GM19397 (cell line): ENCODE measurements around the gene TMEM200A.
"Not testable (repeated sequence)": the region's sequence is repeated elsewhere in the genome, so short reads cannot be mapped to it uniquely, and the experiment has no call there.

ENCODE experiments used
- ATAC-seq: cut with Tn5 transposase; IDR thresholded peaks from one replicate; pipeline ENCODE4 v1.9.1; 2021; ENCODE audit warnings: mild to moderate bottlenecking, moderate library complexity; ENCODE audit not compliant: unreplicated experiment

TMEM200A gene

DNA sequence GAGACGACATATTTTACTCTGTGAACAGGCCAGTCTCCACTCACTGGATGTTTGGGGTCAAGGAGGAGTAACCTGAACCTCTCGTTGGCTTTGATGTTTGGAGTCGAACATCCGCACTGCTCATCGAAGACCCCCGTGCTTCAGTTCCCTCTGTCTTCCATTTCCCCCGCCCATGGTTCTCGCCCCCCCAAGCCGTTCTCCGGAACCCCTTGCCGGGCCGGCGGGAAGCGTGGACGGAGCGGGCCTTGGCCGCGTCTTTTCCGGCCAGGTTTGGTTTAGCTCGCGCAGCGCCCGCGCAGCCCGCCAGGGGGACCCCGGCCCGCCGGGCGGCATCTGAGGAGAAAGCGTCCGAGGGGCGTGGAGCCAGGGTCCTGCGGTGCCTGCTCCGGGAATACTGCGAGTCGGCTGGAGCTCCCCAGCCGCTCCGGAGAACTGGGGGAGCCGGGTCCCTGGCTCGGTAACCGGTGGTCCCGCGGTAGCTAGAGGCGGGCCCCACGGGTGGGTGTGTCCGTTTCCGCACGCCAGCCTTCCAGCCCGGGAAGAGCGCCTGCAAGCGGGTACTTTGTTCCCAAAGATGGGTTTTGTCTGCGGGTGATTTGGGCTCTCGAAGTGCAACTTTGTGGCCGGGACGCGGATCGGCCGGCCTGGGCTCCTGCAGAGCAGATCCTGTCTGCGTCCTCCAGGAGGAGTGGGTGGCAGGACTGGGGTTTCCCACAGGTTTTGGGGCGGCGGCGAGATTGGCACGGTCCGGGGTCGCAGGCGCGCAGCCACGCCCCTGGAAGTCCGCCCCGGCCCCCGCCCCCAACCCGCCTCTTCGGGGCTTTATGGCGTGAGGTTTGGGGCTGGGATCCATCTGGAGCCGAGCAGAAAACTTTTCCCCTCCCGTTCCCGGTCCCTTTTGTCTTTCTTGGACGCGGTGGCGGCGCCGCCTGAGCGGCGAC is at the start of gene TMEM200A:
TSS of gene TMEM200A (plus strand) at position 852 of the 941 bp plus-strand sequence. CDS start 74,406 bp downstream, outside the sequence.
- ATAC-seq = peak; percentile 65

DNA sequence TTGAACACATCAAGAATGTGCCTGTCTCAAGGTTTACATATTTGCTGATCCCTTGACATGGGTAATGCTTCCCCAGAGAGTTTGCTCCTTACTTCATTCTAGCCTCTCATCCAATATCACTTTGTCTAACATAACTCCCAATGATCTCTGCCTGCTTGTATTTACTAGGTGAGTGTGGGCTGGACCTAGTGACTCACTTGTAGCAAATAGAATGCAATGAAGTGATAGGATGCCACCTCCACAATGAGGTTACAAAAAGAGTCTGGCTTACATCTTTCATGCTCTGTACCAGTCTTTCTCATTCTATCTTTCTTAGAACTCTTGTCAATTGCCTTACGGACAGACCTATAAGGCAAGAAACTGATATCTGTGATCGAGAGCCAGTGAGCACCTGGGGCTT is 44.9 kb upstream of the TMEM200A start:
- no peak for ATAC-seq

DNA sequence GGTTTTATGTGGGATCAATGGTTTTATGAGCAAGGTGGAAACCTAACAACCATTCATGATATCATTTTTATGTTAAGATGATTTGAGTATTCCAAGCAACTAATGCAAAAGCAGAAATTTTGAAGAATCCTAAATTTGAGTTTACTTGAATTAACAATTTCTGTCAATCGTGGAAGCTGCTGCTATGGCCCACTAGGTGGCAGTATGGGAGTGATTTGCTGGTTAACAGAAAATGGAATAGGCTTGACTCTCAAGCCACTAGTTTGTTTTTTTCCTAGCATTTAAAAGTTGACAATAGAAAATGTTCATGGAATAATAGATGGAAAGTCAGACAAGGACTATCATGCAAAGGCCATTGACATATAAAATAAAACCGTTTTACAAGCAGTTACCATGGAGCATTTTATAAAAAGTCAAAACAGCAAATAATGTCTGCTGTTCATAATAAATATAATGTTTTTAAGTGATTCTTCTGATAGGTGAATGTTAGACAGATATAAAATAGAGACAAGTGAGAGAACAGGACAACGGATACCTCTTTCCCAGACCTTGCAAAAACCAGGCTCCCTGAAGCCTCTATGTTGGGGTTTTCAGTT is 43.0 kb upstream of the TMEM200A start:
- ATAC-seq = no peak

DNA sequence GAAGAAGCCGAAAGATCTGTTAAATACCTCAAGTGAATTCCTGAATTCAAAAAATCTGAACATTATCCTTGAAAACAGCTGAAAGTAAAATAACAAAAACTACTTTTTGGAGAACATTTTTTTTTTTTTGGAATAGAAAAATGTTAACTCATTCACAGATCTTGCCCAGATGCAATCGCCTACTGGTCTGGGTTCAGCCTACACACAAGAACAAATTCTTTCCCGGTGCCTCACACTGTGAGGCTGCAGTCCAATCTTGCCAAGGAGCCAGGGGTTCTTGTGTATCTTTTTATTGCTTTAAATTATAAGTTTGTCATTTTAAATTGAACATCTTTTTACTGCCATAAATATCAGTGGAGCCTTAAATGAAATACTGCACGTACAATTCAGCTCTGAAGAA is 41.2 kb upstream of the TMEM200A start:
- no peak for ATAC-seq

DNA sequence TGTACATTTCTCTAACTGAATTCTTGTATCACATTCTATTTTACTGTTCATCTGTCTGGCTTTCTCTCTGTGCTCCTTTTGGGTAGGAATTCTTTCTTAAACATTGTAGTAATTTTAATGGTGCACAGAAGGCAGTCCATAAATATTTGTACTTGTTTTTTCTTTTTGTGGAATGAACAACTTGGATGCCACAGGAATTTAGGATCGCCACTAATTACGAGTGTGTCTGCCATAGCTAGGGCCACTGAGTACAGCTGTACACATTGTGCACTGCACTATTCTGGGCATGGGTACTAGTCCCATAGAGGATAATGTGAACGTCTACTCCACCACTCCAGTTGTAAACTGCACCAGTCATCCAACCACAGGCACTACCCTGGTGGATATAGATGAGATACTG is 39.3 kb upstream of the TMEM200A start:
- ATAC-seq = no peak

DNA sequence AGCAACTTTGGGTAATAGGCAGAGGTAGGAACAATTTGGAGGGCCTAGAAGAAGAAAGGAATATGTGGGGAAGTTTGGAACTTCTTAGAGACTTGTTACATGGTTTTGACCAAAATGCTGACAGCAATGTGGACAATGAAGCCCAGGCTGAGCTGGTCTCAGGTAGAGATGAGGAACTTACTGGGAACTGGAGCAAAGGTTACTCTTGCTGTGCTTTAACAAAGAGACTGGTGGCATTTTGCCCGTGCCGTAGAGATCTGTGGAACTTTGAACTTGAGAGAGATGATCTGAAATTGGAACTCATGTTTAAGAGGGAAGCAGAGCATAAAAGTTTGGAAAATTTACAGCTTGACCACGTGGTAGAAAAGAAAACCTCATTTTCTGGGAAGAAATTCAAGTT is 28.3 kb upstream of the TMEM200A start:
- ATAC-seq = no peak

DNA sequence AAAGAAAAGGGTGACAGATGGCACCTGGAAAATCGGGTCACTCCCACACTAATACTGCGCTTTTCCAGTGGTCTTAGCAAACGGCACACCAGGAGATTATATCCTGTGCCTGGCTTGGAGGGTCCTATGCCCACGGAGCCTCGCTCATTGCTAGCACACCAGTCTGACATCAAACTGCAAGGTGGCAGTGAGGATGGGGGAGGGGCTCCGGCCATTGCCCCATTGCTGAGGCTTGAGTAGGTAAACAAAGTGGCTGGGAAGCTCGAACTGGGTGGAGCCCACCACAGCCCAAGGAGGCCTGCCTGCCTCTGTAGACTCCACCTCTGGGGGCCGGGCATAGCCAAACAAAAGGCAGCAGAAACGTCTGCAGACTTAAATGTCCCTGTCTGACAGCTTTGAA is 19.5 kb upstream of the TMEM200A start:
- not testable (repeated sequence) for ATAC-seq

DNA sequence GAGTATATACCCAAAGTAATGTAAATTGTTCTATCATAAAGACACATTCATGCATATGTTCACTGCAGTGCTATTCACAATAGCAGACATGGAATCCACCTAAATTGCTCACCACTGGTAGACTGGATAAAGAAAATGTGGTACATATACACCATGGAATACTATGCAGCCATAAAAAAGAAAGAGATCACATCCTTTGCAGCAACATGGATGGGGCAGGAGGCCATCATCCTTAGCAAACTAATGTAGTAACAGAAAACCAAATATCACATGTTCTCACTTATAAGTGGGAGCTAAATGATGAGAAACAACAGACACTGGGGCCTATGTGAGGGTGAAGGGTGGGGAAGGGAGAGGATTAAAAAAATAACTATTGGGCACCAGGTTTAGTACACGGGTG is 11.5 kb upstream of the TMEM200A start:
- no peak for ATAC-seq

DNA sequence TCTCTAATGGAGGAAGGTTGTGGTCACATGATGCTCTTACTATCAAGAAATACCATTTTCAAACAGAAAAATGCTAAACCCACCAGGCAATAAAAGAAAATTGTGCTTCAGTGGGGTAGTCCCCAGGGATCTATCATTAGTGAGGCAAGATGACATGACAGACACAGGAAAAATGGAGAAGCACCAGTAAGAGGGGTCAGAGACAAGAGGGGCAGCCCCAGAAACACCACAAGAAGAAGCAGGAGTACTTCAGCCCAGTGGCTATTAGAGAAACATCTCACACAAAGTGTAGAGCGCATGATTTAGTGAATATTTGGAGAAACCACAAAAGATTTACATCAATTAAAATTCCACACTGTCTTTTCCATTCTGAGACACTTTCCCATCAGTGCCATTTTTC is 10.2 kb upstream of the TMEM200A start:
- no peak for ATAC-seq

DNA sequence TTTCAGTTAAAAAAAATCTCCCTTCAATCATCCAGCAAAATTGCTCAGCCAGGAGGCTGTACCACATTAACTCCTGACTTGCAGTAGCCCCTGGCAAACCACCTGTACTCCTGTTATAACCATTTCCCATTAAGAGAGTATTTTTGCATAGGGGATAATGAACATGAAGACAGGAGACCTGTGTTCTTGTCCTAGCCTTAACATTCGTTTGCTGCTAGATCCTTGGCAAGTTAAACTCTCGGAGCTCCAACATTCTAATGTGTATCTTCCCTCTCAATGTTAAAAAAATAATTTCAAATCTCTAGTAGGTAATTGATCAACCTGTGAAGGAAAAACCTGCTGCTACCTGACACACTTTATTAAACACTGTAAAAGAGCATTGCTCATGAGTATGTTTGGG is 8.4 kb upstream of the TMEM200A start:
- no peak for ATAC-seq

DNA sequence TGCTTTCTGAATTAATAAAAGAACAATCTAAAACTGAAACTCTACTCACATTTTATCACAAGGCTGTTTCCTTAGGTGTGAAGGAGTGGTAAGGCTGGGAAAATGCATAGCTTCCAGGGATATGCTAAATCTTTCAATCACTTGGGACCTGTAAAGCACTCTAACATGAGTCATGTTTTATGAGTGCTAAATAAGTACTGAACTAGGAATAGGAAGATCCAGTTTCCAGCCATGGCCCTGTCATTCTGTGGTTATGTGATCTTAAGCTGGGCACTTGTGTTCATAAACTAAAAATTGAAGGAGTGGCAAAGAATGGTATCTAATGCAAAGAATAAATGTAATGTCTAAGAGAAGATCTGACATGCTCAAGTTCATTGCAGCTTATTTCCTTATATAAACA is 6.1 kb upstream of the TMEM200A start:
- ATAC-seq = no peak

DNA sequence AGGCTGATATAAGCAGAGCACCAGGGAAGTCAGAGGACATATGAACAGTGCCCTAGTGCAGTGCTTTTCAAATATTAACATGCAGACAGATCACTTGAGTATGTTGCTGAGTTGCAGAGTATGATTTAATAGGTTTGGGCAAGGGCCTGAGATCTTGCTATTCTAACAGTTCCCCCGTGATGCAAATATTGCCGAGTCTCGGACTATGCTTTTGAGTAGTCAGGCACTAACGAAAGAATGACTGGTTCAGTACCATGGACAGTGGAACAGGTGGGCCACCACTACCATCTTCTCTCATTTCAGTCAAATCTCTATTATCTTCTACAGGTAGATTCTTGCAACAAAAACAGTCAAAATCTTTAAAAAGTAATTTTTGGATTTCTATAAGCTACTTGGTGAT is 3.7 kb upstream of the TMEM200A start:
- ATAC-seq = no peak

DNA sequence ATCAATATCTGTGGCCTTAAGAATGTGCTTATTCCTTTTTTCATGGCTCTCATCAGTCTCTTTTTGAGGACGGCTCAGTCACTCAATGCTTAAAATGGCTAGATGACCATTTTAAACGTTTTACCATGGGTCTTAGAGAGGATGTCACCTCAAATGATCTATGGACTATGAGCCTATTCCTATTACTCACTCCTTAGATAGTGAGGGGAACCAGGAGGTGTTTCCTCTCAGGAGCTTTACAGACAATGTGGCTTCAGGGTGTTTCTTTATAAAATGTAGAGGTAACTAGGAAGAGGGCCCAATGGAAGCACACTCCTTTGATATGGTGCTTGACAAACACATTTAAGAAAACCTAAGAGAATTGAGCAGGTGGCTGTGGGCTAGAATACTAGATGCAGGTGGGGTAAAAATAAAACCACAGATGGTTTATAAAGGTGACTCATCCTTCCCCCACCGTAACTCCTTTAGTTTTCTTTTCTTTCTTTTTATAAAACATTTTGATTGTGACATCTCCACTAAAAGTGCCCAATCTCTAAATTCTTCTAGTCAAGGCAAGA is 1.5 kb upstream of the TMEM200A start:
- no peak for ATAC-seq

DNA sequence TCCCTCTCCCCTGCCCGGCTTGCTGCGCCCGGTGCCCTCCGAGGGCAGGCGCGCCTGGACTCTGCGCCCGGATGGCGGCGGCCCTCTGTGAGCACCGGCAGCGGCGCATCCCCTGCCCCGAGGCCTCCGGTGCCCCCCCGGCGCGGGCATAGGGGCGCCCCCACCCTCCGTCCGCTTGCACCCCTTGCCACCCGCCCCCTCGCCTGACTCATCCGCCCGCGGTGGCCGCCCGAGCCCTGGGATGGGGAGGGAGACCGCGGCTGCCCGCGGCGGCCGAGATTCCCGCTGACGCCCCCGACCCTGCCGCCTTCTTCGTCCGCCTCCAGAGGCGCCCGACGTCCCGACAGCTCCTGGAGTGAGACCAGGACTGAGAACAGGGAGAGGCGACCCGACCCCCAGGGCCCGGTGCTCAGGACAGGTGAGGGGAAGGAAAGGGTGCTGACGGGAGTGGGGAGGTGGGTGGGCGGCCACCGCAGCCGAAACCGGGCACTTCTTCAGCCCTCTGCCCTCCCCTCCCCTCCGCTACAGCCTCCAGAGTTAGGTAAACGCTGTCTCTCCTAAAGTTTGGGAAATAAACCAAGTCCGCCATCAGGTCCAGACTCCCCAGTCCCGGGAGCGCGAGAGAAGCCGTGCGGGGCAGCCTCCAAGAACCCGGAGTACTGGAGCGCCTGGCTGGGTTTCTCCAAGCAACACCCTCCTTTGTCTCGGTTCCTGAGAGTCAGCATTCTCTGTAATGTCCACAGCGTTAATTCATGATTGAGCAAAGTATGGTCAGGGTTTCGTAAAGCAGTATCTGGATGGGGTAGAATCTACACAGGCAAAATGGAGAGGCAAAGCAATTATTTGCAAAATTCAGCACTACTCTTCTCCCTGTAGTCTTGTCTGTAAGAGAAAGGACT is 539 bp downstream of the TMEM200A start:
- peak; percentile 14 for ATAC-seq

DNA sequence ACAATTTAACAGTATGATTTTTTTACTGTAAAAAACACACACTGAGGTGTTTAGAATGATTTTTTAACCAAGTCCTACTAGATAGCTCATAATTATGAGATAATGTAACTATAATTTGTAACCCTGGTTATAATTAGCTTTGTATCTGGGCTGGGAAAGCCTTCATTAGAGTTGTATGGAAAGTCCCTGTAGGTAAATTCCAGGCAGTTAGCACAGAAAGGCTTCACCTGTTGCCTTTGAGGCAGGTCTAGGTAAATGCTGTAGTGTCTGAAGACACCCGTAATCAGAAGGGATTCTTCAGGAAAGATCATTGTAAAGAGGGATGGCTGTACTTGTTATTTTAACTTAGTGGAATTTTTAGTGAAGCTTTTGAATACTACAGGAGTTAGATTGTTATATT is 1.9 kb downstream of the TMEM200A start:
- no peak for ATAC-seq

DNA sequence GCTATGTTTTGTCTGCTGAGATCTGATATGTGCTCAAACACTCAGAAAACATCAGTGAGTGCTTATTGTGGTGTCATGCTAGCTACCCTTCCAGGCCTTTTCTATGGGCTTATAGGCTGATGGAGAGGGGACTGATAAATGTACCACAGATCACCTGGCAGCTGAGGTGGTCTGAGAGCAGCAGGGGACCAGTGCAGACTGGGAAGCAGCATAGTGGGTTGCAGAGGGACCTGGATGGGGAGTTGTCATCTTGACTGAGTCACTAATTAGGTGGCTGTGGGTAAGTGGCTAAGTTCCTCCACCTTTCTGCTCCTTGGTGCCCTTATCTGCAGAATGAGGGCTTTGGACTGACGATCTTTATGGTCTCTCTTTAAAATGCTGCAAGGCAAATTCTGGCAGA is 2.8 kb downstream of the TMEM200A start:
- no peak for ATAC-seq

DNA sequence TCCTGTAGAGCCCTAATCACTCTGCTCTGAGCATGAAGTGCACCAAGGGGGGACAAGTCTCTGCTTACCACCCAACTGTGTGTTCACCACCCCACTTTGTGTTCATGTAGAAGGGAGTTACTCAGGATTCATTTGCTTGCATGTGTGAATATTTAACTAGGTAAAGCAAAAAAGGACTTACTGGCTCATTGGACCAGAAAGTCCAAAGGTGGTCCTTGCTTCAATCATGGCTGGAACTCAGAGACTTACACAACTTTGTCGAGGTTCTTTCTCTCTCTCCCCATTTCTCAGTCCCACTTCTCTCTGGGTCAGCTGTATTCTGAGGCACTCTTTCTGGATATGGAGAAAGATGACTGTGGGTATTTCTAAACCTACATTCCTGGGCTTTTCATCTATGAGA is 4.0 kb downstream of the TMEM200A start:
- peak; percentile 41 for ATAC-seq

DNA sequence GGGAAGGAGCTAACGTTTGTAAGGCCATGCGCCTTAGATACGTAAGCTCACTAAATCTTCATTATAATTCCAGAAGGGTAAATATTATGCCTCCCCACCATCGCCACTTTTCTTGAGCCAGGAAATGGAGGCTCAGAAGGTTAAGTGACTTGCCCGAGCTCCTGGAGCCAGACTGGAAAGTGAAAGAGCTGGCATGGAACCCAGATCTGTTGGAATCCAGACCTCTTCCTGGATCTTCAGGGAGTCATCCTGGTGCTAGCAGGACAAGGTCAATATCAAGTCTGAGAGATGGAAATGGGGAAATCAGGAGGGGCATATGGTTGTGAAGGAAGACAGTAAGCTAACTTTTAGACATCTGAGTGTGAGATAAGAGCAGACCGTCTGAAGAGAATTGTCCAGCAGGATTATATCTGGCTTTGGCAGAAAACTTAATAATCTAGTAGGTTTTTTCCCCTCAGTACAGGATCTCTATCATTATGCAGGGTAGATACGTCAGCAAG is 6.2 kb downstream of the TMEM200A start:
- ATAC-seq = no peak

DNA sequence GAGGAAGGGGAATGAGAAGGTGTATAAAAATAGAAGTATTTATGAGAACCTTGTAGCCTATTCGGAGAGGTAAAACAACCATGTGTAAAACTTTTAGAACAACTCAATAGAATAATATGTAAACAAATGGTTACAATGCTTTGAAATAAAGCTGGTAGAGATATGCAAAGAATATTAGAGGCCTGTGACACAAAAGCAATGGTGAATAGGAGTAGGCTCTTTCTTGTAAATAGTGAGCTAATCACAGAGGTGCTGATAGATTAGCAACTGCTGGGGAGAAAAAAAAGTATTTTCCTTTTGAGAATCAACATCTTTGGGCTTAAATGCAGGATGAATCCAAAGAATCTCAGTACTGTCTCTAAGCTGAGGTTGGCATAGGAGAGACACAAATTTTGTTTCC is 7.0 kb downstream of the TMEM200A start:
- no peak for ATAC-seq

DNA sequence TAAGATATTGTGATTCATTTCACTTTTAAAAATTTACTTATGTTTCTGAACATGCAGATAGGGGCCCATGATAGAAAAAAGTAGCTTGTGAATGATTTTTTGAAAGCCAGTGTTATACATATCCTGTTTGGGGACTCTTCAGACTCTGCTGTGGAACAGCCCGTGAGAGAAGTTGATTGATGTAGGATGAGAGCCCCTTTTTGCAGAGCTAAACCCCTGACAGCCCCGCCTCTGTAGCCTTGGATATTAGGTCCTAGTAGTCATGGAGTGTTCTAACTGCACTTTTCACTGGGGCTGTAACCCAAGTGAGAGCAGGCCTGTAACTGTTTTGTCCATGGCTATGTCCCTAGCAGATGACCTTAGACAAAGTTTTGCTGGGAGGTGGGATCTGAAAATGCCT is 8.2 kb downstream of the TMEM200A start:
- ATAC-seq = no peak

DNA sequence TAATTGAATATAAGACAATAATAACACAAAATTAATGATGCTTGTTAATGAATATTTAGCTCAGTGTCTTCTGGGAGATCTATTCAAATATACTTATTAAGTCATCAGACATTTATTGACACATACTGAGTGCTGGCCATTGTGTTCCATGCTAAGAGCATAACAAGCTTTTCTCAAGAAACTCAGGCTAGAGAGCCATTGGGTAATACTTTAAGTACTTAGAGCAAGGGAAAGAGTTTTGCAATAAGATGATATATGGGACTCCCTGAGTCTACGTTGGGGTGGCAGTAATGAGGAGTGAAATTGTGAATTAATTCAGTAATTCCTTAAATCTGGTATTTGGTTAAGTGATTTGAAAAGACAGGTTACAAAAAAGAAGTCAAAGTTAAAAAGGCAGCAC is 11.1 kb downstream of the TMEM200A start:
- no peak for ATAC-seq
